ENCODE data around the gene MYLK.

MYLK gene

GRCh38 chr3:123843668-123844067, 40.5 kb downstream of the MYLK start:
- DNase-seq (ENCODE audit: low read depth in 2 of 2), result peak; percentile 19 to 50
- no peak for TF ChIP-seq CTCF (IDR thresholded peaks at IDR 0.05; ENCODE audit: low read depth, low read length)
- no peak overlapping the region for H3K4me3 ChIP-seq (replicated peaks in 1 of 2; ENCODE audit: low read depth in 2 of 2, low read length in 2 of 2)

- H3K4me3 ChIP-seq (replicated peaks in 1 of 2; ENCODE audit: low read depth in 2 of 2, low read length in 2 of 2), result no peak overlapping the region
- no peak for DNase-seq (ENCODE audit: low read depth in 2 of 2)
- no peak for TF ChIP-seq CTCF (IDR thresholded peaks at IDR 0.05; ENCODE audit: low read depth, low read length)
Observed at GRCh38 chr3:123842711-123843110, 41.4 kb downstream of the MYLK start.

GRCh38 chr3:123841476-123842238, 42.5 kb downstream of the MYLK start:
- no peak overlapping the region for H3K4me3 ChIP-seq (replicated peaks in 1 of 2; ENCODE audit: low read depth in 2 of 2, low read length in 2 of 2)
- no peak for TF ChIP-seq CTCF (IDR thresholded peaks at IDR 0.05; ENCODE audit: low read depth, low read length)
- peak in 1 of 2 donors; percentile 38 for DNase-seq (ENCODE audit: low read depth in 2 of 2)

- TF ChIP-seq CTCF (IDR thresholded peaks at IDR 0.05; ENCODE audit: low read depth, low read length), result no peak
- no peak overlapping the region for H3K4me3 ChIP-seq (replicated peaks in 1 of 2; ENCODE audit: low read depth in 2 of 2, low read length in 2 of 2)
- no peak for DNase-seq (ENCODE audit: low read depth in 2 of 2)
Observed at GRCh38 chr3:123840961-123841360, 43.2 kb downstream of the MYLK start.

- no peak for TF ChIP-seq CTCF (IDR thresholded peaks at IDR 0.05; ENCODE audit: low read depth, low read length)
- H3K4me3 ChIP-seq (replicated peaks in 1 of 2; ENCODE audit: low read depth in 2 of 2, low read length in 2 of 2), result no peak overlapping the region
- no peak for DNase-seq (ENCODE audit: low read depth in 2 of 2)
Observed at GRCh38 chr3:123837858-123838257, 46.3 kb downstream of the MYLK start.

- TF ChIP-seq CTCF (IDR thresholded peaks at IDR 0.05; ENCODE audit: low read depth, low read length), result no peak
- DNase-seq (ENCODE audit: low read depth in 2 of 2), result peak; percentile 76 to 86
Observed at GRCh38 chr3:123834631-123835030, 49.5 kb downstream of the MYLK start.

GRCh38 chr3:123833398-123833785, 50.7 kb downstream of the MYLK start:
- DNase-seq (ENCODE audit: low read depth in 2 of 2), result peak; percentile 18 to 33
- no peak overlapping the region for H3K4me3 ChIP-seq (replicated peaks in 1 of 2; ENCODE audit: low read depth in 2 of 2, low read length in 2 of 2)
- TF ChIP-seq CTCF (IDR thresholded peaks at IDR 0.05; ENCODE audit: low read depth, low read length), result no peak

More at GRCh38 chr3:123834631-123835030, 49.5 kb downstream of the MYLK start:
- no peak overlapping the region for H3K4me3 ChIP-seq (replicated peaks in 1 of 2; ENCODE audit: low read depth in 2 of 2, low read length in 2 of 2)

All from cardiac fibroblast (primary cell).